ENCODE measurements around the gene SGCE.
"Not testable (repeated sequence)": the region's sequence is repeated elsewhere in the genome, so short reads cannot be mapped to it uniquely, and the experiment has no call there.

SGCE gene

GRCh38 chr7:94655848-94656657 lies at the start of gene SGCE:
Gene SGCE (minus strand): TSS chr7:94656133. CDS start chr7:94656098, 35 bp downstream.
- peak; percentile 55 for DNase-seq

DNA sequence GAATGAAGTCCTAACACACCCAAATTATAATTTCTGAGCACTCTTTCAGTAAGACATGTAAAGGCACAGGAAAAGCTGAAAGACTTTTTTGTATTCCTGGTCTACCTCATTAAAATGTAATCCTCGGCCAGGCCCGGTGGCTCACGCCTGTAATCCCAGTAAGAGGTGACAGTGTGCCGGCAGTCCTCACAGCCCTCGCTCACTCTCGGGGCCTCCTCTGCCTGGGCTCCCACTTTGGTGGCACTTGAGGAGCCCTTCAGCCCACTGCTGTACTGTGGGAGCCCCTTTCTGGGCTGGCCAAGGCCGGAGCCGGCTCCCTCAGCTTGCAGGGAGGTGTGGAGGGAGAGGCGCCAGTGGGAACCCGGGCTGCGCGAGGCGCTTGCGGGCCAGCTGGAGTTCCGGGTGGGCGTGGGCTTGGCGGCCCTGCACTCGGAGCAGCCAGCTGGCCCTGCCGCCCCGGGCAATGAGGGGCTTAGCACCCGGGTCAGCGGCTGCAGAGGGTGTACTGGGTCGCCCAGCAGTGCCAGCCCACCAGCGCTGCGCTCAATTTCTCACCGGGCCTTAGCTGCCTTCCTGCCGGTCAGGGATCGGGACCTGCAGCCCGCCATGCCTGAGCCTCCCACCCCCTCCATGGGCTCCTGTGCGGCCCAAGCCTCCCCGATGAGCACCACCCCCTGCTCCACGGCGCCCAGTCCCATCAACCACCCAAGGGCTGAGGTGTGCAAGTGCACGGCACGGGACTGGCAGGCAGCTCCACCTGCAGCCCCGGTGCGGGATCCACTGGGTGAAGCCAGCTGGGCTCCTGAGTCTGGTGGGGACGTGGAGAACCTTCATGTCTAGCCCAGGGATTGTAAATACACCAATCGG lies 49.5 kb upstream of the SGCE start:
- DNase-seq, result not testable (repeated sequence)

- DNase-seq, result no peak
These were observed 45.6 kb upstream of the SGCE start for GRCh38 chr7:94701555-94701973.

DNA sequence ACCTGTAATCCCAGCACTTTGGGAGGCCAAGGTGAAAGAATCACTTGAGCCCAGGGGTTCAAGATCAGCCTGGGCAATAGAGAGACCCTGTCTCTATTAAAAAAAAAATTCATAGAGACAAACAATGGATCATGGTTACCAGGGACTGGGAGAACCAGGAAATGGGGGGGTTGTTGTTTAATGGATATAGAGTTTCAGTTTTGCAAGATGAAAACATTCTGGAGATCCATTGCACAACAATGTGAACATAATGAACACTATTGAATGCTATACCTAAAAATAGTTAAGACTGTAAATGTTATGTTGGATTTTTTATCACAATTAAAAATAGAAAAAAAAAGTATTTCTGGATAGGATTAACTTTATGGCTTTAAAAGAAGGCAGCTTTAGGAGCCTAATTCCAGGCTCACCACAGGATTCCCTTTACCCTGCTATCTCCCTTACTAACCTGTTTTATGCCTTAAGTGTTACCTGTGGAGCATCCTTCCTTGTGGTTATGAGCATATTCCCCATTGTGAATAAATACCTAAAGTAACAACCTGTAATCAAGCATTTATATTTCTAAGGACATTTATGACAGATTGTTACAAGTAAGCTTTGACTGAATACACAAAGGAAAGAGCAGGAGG lies 45.1 kb upstream of the SGCE start:
- DNase-seq, result no peak

- no peak for DNase-seq
These were observed 42.3 kb upstream of the SGCE start for GRCh38 chr7:94698275-94698674.

DNA sequence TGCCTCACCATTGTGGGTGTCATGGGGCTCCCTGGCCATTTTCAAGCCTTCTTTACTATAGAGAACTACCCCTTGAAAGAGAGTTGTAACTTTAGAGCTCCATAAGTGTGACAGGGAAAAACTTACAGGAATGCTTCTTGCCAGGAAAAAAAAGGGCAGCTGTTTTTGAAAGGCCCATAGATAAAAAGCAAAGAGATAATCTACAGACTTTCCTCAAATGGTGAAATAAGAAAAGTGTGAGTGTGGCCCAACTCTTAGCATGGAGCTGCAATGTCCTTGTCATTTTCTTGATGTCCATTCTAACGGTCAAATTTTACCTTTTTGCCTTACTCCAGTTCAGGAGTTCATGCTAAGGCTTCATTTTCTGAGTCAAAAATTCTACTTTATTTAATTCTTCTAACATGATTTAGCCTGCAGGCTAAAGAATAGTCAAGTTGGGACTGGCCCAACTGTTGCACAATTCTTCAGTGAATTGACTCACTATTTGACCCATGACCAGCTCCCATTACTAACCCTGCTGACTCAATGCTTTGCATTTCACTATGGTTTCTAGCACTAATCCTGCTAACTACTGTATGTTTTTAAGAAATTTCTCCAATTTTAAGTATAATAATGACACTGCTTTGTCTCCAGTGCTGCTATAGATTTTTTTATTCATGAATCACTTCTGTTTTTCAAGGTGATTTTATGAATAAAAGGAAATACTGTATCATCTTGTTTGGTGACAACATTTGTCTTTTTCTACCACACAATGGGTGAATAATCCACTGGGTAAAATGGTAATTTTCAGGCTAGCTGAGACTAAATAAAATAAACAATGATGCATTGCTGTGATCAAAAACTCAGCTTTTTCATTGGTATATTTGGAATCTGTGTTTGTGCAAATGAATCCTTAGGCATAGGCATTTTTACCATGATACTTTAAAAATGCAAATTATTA lies 41.4 kb upstream of the SGCE start:
- DNase-seq, result no peak

DNA sequence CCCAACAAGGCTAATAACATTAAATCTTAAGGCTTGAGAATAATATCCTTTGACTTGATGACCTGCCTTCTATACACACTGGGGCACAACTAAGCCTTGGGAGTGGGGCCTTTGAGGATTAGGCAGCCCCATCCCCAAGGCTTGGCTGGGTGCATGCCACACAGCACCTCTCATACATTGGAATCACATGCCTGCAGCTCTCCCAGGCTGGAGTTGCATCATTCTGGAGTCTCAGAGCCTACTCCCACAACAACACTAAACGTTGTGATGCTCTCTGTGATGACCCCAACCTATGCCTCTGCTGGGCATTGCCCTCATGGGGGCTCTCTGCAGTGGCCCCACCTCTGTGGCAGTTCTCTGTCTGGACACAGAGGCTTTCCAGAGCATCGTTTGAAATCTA lies 31.9 kb upstream of the SGCE start:
- no peak for DNase-seq

- no peak for DNase-seq
These were observed 31.1 kb upstream of the SGCE start for GRCh38 chr7:94687076-94687475.

DNA sequence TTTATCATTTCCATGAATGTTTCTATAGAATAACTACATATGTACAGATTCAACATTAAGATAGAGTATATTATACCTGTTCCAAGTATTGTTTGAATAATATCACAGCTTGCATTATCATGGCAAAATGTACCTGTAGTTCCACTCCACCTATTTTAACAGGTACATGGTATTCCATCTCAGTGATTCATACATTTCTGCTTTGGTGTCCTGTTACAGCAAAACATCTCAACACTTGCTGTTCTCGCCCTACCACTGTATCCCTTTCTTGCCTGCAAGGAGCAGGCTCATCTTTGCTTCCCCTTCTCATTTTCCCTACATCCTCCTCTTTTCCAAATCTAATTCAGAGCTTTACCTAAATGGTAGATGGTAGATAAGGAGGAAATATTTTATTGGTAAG lies 27.1 kb upstream of the SGCE start:
- no peak for DNase-seq

- DNase-seq, result no peak
These were observed 23.4 kb upstream of the SGCE start for GRCh38 chr7:94679358-94679757.

DNA sequence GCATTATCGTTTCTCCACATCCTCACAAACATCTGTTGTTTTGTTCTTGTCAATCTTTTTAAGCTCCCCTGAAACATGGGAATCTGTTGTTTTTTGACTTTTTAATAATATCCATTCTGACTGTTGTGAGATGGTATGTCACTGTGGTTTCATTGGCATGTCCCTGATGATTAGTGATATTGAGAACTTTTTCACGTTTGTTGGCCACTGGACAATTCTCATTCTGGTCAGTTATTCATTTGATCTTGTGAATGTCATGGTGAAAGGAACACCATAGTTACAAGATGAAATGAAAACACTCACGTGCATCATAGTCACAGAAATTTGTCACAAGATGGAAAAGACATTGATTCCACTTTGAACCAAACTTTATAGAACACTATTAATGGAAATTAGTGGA lies 20.5 kb upstream of the SGCE start:
- DNase-seq, result no peak

DNA sequence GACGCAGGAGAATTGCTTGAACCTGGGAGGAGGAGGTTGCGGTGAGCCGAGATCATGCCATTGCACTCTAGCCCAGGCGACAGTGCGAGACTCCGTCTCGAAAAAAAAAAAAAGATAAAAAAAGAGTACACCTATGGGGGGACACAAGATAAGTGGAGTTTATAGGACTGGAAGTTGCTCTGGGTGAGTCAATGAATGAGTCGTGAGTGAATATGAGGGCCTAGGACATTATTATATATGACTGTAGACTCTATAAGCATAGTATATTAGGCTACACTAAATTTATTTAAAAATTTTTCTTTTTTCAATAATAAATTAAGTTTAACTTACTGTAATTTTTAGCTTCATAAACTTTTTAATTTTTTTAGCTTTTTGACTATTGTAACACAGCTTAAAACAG lies 19.4 kb upstream of the SGCE start:
- DNase-seq, result no peak

GRCh38 chr7:94671444-94672235 lies 15.7 kb upstream of the SGCE start:
- no peak for DNase-seq

GRCh38 chr7:94669773-94670495 lies 14.0 kb upstream of the SGCE start:
- no peak for DNase-seq

GRCh38 chr7:94666879-94667587 lies 11.1 kb upstream of the SGCE start:
- no peak for DNase-seq

- no peak for DNase-seq
These were observed 9.5 kb upstream of the SGCE start for GRCh38 chr7:94665426-94665825.

GRCh38 chr7:94664023-94664422 lies 8.1 kb upstream of the SGCE start:
- no peak for DNase-seq

DNA sequence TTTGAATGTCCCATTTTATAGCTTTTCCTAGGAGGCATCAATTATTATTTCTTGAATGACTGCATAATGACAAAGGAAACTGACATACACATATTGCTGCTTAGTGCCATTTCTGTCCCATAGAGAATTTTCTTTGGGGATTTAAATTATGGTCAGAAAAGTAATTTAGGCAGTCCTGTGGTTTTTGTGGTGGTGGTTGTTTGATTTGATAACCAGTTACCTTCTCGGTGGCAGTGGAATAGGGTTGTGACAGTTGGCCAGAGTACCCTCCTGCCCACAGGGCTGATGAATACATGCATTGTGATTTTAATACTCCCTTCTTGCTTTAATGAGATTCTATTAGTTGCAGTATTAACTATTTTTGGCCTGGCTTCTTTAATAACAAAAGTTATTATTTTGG lies 6.6 kb upstream of the SGCE start:
- no peak for DNase-seq

- DNase-seq, result no peak
These were observed 4.1 kb upstream of the SGCE start for GRCh38 chr7:94660006-94660405.

- DNase-seq, result no peak
These were observed 2.9 kb upstream of the SGCE start for GRCh38 chr7:94658826-94659225.
